SK-N-MC (cell line): ENCODE data around the gene COL6A5.

ENCODE experiments used
- EZH2 ChIP-seq: fragments of 200-600 bp; sonication (generic); IDR thresholded peaks from one replicate; pipeline ENCODE4 v1.6.1; 2017; ENCODE audit warnings: antibody characterized with exemption
- POLR2AphosphoS5 ChIP-seq: IDR thresholded peaks from 2 replicates; pipeline ENCODE4 v1.6.1; 2012; ENCODE audit warnings: mild to moderate bottlenecking, low read depth, low read length, borderline replicate concordance

DNA sequence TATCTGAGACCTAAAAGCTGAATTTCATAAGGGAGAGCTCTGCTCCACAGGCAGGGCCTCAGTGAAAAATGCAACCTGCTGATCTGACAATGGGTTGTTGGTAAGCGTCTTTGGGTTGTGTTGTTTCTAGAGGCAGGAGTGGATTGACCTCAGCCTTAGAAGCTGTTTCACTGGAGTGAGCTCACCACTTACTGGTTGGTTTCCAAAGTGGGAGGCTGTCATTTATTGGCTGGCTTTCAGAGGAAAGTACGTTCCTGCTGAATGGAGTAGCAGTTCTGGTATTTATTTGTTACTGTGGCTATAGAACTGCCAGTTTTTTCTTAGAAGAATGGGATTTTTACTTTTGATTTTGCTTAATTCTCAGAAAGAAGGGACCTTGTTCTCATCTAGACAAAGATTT, 29.3 kb upstream of the COL6A5 start:
- no peak for TF ChIP-seq POLR2AphosphoS5
- no peak for TF ChIP-seq EZH2
